PC-9 (cell line): ENCODE results near the gene USP49. TPM values are rescaled to one million over a fixed set of nuclear protein-coding genes. Genes with fewer than 3 reads are reported as not detected.
"Not testable (repeated sequence)": the region's sequence is repeated elsewhere in the genome, so short reads cannot be mapped to it uniquely, and the experiment has no call there.

ENCODE experiments used
- BruUV-seq: library from RNA; stranded (reverse); fragments of 400-500 nt; replicated peaks from 2 replicates; lab custom pipeline; 2021; lab: Mats Ljungman, UMichigan
- CTCF ChIA-PET: fragments of 300-600 bp; sonication (Branson Sonifier 250); formaldehyde crosslinking; loops from one replicate; lab custom pipeline; 2022; ENCODE audit warnings: antibody characterized with exemption; lab: Charles Lee
- POLR2A ChIA-PET: fragments of 300-600 bp; sonication (Branson Sonifier 250); formaldehyde crosslinking; loops from one replicate; lab custom pipeline; 2022; ENCODE audit warnings: antibody characterized with exemption; ENCODE audit not compliant: unreplicated experiment; lab: Charles Lee
- DNase-seq, 2 experiments: peaks; one replicate each; pipeline versions ENCODE4 v3.0.0 to v3.0.0-alpha.2; 2015 to 2022; ENCODE audit warnings: mixed read lengths in 1 of 2
- H2AFZ ChIP-seq: fragments of 200-600 bp; sonication (generic); 2 replicates; pipeline ENCODE4 v1.8.1; 2017; ENCODE audit warnings: antibody characterized with exemption
- H3F3A ChIP-seq: fragments of 200-600 bp; sonication (generic); 2 replicates; pipeline ENCODE4 v1.8.1; 2017; ENCODE audit warnings: antibody characterized with exemption, mild to moderate bottlenecking, low read depth; ENCODE audit not compliant: insufficient read depth
- H3K27ac ChIP-seq: fragments of 200-600 bp; sonication (generic); 2 replicates; pipeline ENCODE4 v1.6.1; 2016; ENCODE audit warnings: mixed run types
- H3K27me3 ChIP-seq: fragments of 200-600 bp; sonication (generic); 2 replicates; pipeline ENCODE4 v1.6.1; 2016; ENCODE audit warnings: low read depth, mixed run types; ENCODE audit not compliant: insufficient read depth
- H3K36me3 ChIP-seq: fragments of 200-600 bp; sonication (generic); 2 replicates; pipeline ENCODE4 v1.6.1; 2016; ENCODE audit warnings: low read depth, mixed run types
- H3K4me1 ChIP-seq: fragments of 200-600 bp; sonication (generic); replicated peaks from 2 replicates; pipeline ENCODE4 v1.6.1; 2016; ENCODE audit warnings: mixed run types; ENCODE audit not compliant: insufficient read depth
- H3K4me2 ChIP-seq: fragments of 200-600 bp; sonication (generic); 2 replicates; pipeline ENCODE4 v1.6.1; 2017; ENCODE audit warnings: mixed run types
- H3K4me3 ChIP-seq: fragments of 200-600 bp; sonication (generic); 2 replicates; pipeline ENCODE4 v1.6.1; 2016; ENCODE audit warnings: mixed run types
- H3K79me2 ChIP-seq: fragments of 200-600 bp; sonication (generic); 2 replicates; pipeline ENCODE4 v1.6.1; 2017; ENCODE audit warnings: low read depth, mixed run types
- H3K9me2 ChIP-seq: fragments of 200-600 bp; sonication (generic); 2 replicates; pipeline ENCODE4 v1.8.1; 2017; ENCODE audit warnings: mild to moderate bottlenecking; ENCODE audit not compliant: insufficient read depth
- H3K9me3 ChIP-seq: fragments of 200-600 bp; sonication (generic); 2 replicates; pipeline ENCODE4 v1.8.1; 2016; ENCODE audit warnings: low read depth; ENCODE audit not compliant: insufficient read depth
- H4K20me1 ChIP-seq: fragments of 200-600 bp; sonication (generic); 2 replicates; pipeline ENCODE4 v1.8.1; 2017; ENCODE audit not compliant: insufficient read depth
- EZH2 ChIP-seq: fragments of 200-600 bp; sonication (generic); IDR thresholded peaks from 2 replicates; pipeline ENCODE4 v1.8.0; 2017; ENCODE audit warnings: antibody characterized with exemption, low read depth
- intact Hi-C: fragments of 100-400 bp; cut with micrococcal nuclease; formaldehyde crosslinking; loops from one replicate; pipeline ENCODE4 v1.10.0; 2022; ENCODE audit not compliant: unreplicated experiment
- total RNA-seq: library from RNA; stranded (reverse); gene quantifications from 2 replicates; pipeline ENCODE4 v1.2.3, GENCODE V29; 2021
- TF ChIP-seq, protein P1 (sequence below): fragments of 200-600 bp; sonication (generic); conservative IDR thresholded peaks from 2 replicates; pipeline ENCODE4 v1.6.1; 2017; ENCODE audit warnings: mixed run types, antibody characterized with exemption, mild to moderate bottlenecking, moderate library complexity

USP49 gene
- total RNA-seq, 1 experiment from 2014 or later = 10.9 TPM

DNA sequence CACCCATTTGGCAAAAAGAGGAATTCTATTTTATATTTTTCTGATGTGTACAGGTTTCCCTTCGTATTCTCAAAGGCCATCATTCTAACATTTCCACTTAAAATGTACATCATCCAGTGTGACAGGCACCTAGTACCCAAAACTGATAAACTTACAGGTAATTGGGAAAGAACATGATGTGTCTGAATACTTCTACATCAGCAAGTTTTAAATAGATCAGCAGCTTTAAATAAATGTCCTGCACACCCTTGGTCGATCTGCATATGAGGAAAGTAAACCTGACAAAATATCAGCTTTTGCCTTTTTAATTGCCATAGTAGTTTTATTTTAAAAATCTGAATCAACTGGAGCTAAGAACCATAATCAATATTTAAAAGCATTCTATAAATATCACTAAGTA lies 81.2 kb downstream of the USP49 start:
- POLR2A ChIA-PET = interaction anchor here (0.7 kb wide), 1 partner anchor 29 kb away, joined by 4 read pairs; no protein-coding TSS in a partner anchor
- H3K36me3 ChIP-seq = no peaks in the 10 kb centered on the region
- H3K4me2 ChIP-seq = no peak overlapping the region
- no peaks in the 10 kb centered on the region for H3K27me3 ChIP-seq
- no peak for DNase-seq
- CTCF ChIA-PET = interaction anchor here (0.8 kb wide), 1 partner anchor 23 kb away, joined by 3 read pairs; no protein-coding TSS in a partner anchor
- H3F3A ChIP-seq = peaks cover 4% of the 10 kb centered on the region; the same call in 1 of the 2 replicates
- no peak overlapping the region for H3K27ac ChIP-seq
- H3K9me3 ChIP-seq = no peaks in the 10 kb centered on the region
- no peaks in the 10 kb centered on the region for H3K4me1 ChIP-seq
- BruUV-seq = no TSS peak
- intact Hi-C loops = no loop called here
- H3K4me3 ChIP-seq = no peak overlapping the region
- H3K9me2 ChIP-seq = no peaks in the 10 kb centered on the region
- TF ChIP-seq EZH2 = no peak
- TF ChIP-seq, protein P1, sequence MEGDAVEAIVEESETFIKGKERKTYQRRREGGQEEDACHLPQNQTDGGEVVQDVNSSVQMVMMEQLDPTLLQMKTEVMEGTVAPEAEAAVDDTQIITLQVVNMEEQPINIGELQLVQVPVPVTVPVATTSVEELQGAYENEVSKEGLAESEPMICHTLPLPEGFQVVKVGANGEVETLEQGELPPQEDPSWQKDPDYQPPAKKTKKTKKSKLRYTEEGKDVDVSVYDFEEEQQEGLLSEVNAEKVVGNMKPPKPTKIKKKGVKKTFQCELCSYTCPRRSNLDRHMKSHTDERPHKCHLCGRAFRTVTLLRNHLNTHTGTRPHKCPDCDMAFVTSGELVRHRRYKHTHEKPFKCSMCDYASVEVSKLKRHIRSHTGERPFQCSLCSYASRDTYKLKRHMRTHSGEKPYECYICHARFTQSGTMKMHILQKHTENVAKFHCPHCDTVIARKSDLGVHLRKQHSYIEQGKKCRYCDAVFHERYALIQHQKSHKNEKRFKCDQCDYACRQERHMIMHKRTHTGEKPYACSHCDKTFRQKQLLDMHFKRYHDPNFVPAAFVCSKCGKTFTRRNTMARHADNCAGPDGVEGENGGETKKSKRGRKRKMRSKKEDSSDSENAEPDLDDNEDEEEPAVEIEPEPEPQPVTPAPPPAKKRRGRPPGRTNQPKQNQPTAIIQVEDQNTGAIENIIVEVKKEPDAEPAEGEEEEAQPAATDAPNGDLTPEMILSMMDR = no peak
- H3K79me2 ChIP-seq = no peaks in the 10 kb centered on the region
- H2AFZ ChIP-seq = no peak overlapping the region
- H4K20me1 ChIP-seq = no peaks in the 10 kb centered on the region

DNA sequence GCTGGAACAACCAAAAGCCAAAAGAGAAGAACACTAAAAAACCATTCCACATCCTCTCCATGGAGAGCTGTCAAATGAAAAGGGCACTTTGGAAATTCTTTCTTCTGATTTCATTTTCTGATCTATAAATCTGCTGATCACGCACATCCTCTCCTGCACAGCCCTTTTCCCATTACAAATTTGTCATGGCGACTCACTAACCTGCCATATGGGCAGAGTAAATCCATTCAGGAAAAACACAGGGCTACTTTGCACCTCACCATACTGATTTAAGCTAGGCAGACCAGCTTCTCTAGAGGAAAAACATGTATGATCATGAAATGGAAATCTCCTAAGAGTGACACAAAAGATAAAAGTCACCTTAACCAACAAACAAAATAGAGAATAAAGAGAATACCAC lies 81.7 kb downstream of the USP49 start:
- peaks cover 4% of the 10 kb centered on the region; the same call in 1 of the 2 replicates for H3F3A ChIP-seq
- CTCF ChIA-PET = no interaction called here
- no peaks in the 10 kb centered on the region for H3K36me3 ChIP-seq
- H3K9me3 ChIP-seq = no peaks in the 10 kb centered on the region
- H4K20me1 ChIP-seq = no peaks in the 10 kb centered on the region
- H3K79me2 ChIP-seq = no peaks in the 10 kb centered on the region
- no TSS peak for BruUV-seq
- no peak overlapping the region for H2AFZ ChIP-seq
- TF ChIP-seq, protein P1 = no peak
- TF ChIP-seq EZH2 = no peak
- POLR2A ChIA-PET = no interaction called here
- intact Hi-C loops = no loop called here
- no peaks in the 10 kb centered on the region for H3K27me3 ChIP-seq
- no peak for DNase-seq
- H3K9me2 ChIP-seq = no peaks in the 10 kb centered on the region
- H3K27ac ChIP-seq = no peak overlapping the region
- H3K4me2 ChIP-seq = no peak overlapping the region
- no peaks in the 10 kb centered on the region for H3K4me1 ChIP-seq
- no peak overlapping the region for H3K4me3 ChIP-seq

DNA sequence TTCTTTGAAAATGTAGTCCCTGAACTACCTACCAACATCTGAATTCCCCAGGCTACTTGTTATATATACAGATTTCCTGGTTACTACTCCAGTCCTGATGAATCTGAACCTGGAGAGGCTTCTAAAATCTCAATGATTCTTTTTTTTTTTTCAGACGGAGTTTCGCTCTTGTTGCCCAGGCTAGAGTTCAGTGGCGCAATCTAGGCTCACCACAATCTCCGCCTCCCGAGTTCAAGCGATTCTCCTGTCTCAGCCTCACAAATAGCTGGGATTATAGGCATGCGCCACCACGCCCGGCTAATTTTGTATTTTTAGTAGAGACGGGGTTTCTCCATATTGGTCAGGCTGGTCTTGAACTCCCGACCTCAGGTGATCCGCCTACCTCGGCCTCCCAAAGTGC lies 83.2 kb downstream of the USP49 start:
- H3K4me1 ChIP-seq, DNase-seq, H3K36me3 ChIP-seq, H3K4me2 ChIP-seq, H4K20me1 ChIP-seq, H2AFZ ChIP-seq, H3K9me2 ChIP-seq, H3F3A ChIP-seq, BruUV-seq, POLR2A ChIA-PET, H3K79me2 ChIP-seq, CTCF ChIA-PET, intact Hi-C loops, H3K9me3 ChIP-seq, H3K4me3 ChIP-seq, H3K27ac ChIP-seq, H3K27me3 ChIP-seq: not testable (repeated sequence)

DNA sequence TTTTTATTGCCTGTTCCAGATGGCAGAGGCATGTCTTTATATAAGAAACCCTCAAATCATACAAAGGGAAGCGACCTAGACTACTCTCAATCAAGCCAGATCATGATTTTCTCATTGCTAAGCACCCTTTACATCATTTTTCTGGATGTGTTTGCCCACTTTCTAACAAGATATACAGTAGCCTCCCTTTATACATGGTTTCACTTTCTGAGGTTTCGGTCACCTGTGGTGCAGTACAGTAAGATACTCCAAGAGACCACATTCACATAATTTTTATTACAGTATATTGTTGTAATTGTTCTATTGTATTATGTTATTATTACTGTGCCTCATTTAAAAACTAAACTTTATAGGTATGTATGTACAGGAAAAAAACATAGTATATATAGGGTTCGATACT lies 84.1 kb downstream of the USP49 start:
- Histone ChIP-seq H3K79me2 (no peaks in the 10 kb centered on the region), H3K4me1 (no peaks in the 10 kb centered on the region), H3K36me3 (no peaks in the 10 kb centered on the region), H3K4me2 (no peak overlapping the region), H2AFZ (no peak overlapping the region), H3K27me3 (no peaks in the 10 kb centered on the region), H3K4me3 (no peak overlapping the region), H3F3A (peaks cover 7% of the 10 kb centered on the region; the same call in 1 of the 2 replicates), H3K27ac (no peak overlapping the region), H3K9me3 (no peaks in the 10 kb centered on the region), H4K20me1 (no peaks in the 10 kb centered on the region), H3K9me2 (no peaks in the 10 kb centered on the region)
- intact Hi-C loops = no loop called here
- DNase-seq = no peak
- ChIA-PET CTCF (no interaction called here), POLR2A (no interaction called here)
- TF ChIP-seq, protein P1 = no peak
- no peak for TF ChIP-seq EZH2
- BruUV-seq = no TSS peak
